Measurements from ENCODE around the gene PNLIPRP2.
A peak's percentile ranks its signal among the peaks of the same experiment; 100 is the strongest.

PNLIPRP2 gene

GRCh38 chr10:116685807-116686206 lies 65.1 kb downstream of the PNLIPRP2 start:
- Histone ChIP-seq H3K4me3 (ENCODE audit: low read depth, low read length) (no peak overlapping the region), H3K9me3 (ENCODE audit: control insufficient read depth, insufficient read depth, low read depth, low read length) (no peaks in the 10 kb centered on the region), H3K27ac (ENCODE audit: extremely low read depth, low read depth, low read length) (no peak overlapping the region), H3K36me3 (ENCODE audit: control insufficient read depth in 2 of 2, insufficient read depth in 1 of 2, low read length in 2 of 2) (peaks cover 0 to 11% of the 10 kb centered on the region in 2 experiments; a peak in 1 of 3 replicates), H3K4me1 (ENCODE audit: control insufficient read depth, insufficient read depth, low read length) (no peaks in the 10 kb centered on the region)
- POLR2A ChIA-PET, result interaction anchor here (0.6 kb wide), 1 partner anchor 10 kb away, joined by 3 read pairs; no protein-coding TSS in a partner anchor
- no peak for TF ChIP-seq PRDM6 (tag by site-specific recombination; IDR thresholded peaks at IDR 0.05)
- no peak for TF ChIP-seq ZNF777 (tag by site-specific recombination; IDR thresholded peaks at IDR 0.05; ENCODE audit: borderline replicate concordance)
- no peak for TF ChIP-seq ZNF416 (tag by site-specific recombination; IDR thresholded peaks at IDR 0.05)
- no peak for TF ChIP-seq KLF7 (tag by site-specific recombination; IDR thresholded peaks at IDR 0.05; ENCODE audit: borderline replicate concordance)
- TF ChIP-seq ZSCAN4 (tag by site-specific recombination; IDR thresholded peaks at IDR 0.05), result no peak
- TF ChIP-seq ZNF335 (tag by site-specific recombination; conservative IDR thresholded peaks at IDR 0.05), result no peak
- TF ChIP-seq ZFP3 (tag by site-specific recombination; IDR thresholded peaks at IDR 0.05; ENCODE audit: low read depth), result no peak
- no peak for TF ChIP-seq ZNF776 (tag by site-specific recombination; IDR thresholded peaks at IDR 0.05; ENCODE audit: borderline replicate concordance)
- no peak for TF ChIP-seq ZNF560 (tag by site-specific recombination; IDR thresholded peaks at IDR 0.05; ENCODE audit: borderline replicate concordance)
- no peak for TF ChIP-seq GLI4 (tag by site-specific recombination; IDR thresholded peaks at IDR 0.05)
- TF ChIP-seq ZNF488 (tag by site-specific recombination; IDR thresholded peaks at IDR 0.05), result no peak
- no peak for TF ChIP-seq ZNF211 (tag by site-specific recombination; IDR thresholded peaks at IDR 0.05; ENCODE audit: low read depth)
- no peak for TF ChIP-seq ZIC2 (tag by site-specific recombination; IDR thresholded peaks at IDR 0.05)
- no peak for TF ChIP-seq ZNF292 (tag by site-specific recombination; IDR thresholded peaks at IDR 0.05; ENCODE audit: borderline replicate concordance, low read depth)
- CTCF ChIA-PET, result interaction anchor here (0.7 to 4.4 kb wide), 3 partner anchors 11 to 1536 kb away, joined by 3 to 27 read pairs (median 4); no protein-coding TSS in a partner anchor

- H3K4me3 ChIP-seq (ENCODE audit: low read depth, low read length), result no peak overlapping the region
- H3K36me3 ChIP-seq (ENCODE audit: control insufficient read depth in 2 of 2, insufficient read depth in 1 of 2, low read length in 2 of 2), result peaks cover 0 to 6% of the 10 kb centered on the region in 2 experiments; a peak in 1 of 3 replicates
- H3K27ac ChIP-seq (ENCODE audit: extremely low read depth, low read depth, low read length), result no peak overlapping the region
- H3K4me1 ChIP-seq (ENCODE audit: control insufficient read depth, insufficient read depth, low read length), result no peaks in the 10 kb centered on the region
- CTCF ChIA-PET, result interaction anchor here (0.7 to 4.4 kb wide), 2 partner anchors 102 to 1536 kb away, joined by 4 to 27 read pairs; no protein-coding TSS in a partner anchor
- POLR2A ChIA-PET, result no interaction called here
- peak; percentile 99 for TF ChIP-seq ZFHX2 (tag by site-specific recombination; conservative IDR thresholded peaks at IDR 0.05)
- TF ChIP-seq SP2 (tag by site-specific recombination; IDR thresholded peaks at IDR 0.05), result peak; percentile 26; the same call in 1 of the 2 replicates
- peak; percentile 99 for TF ChIP-seq EGR2 (tag by site-specific recombination; IDR thresholded peaks at IDR 0.05; ENCODE audit: low read depth)
- no peak for TF ChIP-seq INSM2 (tag by site-specific recombination; IDR thresholded peaks at IDR 0.05)
- no peak for TF ChIP-seq GFI1B (tag by site-specific recombination; IDR thresholded peaks at IDR 0.05)
- H3K9me3 ChIP-seq (ENCODE audit: control insufficient read depth, insufficient read depth, low read depth, low read length), result no peaks in the 10 kb centered on the region
Observed at GRCh38 chr10:116686632-116687031, 65.9 kb downstream of the PNLIPRP2 start.

Measured in HEK293 (cell line).